ENCODE data around the gene TRIO. TPM values are rescaled to one million over a fixed set of nuclear protein-coding genes. Genes with fewer than 3 reads are reported as not detected.

The TRIO gene
- total and polyA plus RNA-seq, 2 of the 8 experiments (the other 6 are each of a cell fraction or from before 2014, with no cell fraction given) = 35.1 to 69.1 TPM

- no peak overlapping the region for H2BK5ac ChIP-seq (ENCODE audit: low read depth, low read length)
- peaks cover 10% of the 10 kb centered on the region; the same call in 1 of the 2 replicates for H3K79me1 ChIP-seq (ENCODE audit: low read depth, low read length)
- H3K18ac ChIP-seq (ENCODE audit: extremely low read depth, low read length) = no peak overlapping the region
- H4K8ac ChIP-seq (ENCODE audit: extremely low read depth, insufficient read depth, low read length) = no peak overlapping the region
- peaks cover 0 to 14% (median 10%) of the 10 kb centered on the region in 4 experiments; a peak in 3 of 7 replicates for H3K4me1 ChIP-seq (replicated peaks in 1 of 4; ENCODE audit: control insufficient read depth in 3 of 4, insufficient read depth in 4 of 4, low read length in 3 of 4)
- no peak overlapping the region for H3K56ac ChIP-seq (replicated peaks; ENCODE audit: insufficient read length, low read depth, low read length)
- TF ChIP-seq EZH2 (IDR thresholded peaks at IDR 0.05; ENCODE audit: low read depth, low read length, severe bottlenecking) (no peak), CBX5 (IDR thresholded peaks at IDR 0.05; ENCODE audit: low read depth, low read length) (no peak), NRF1 (IDR thresholded peaks at IDR 0.05; ENCODE audit: low read depth, low read length) (no peak), TEAD4 (IDR thresholded peaks at IDR 0.05; ENCODE audit: low read depth, low read length) (no peak), SAP30 (IDR thresholded peaks at IDR 0.05; ENCODE audit: insufficient read depth, insufficient replicate concordance, low read length) (no peak)
- H2BK15ac ChIP-seq (ENCODE audit: low read length) = no peak overlapping the region
- H3K27me3 ChIP-seq (replicated peaks in 1 of 4; ENCODE audit: control insufficient read depth in 3 of 4, extremely low read depth in 1 of 4, insufficient read depth in 3 of 4, low read length in 3 of 4) = no peaks in the 10 kb centered on the region
- no peak overlapping the region for H3K27ac ChIP-seq (ENCODE audit: low read depth, low read length)
- FAIRE-seq = no peak
- H4K5ac ChIP-seq (ENCODE audit: insufficient read length, low read depth, low read length) = no peak overlapping the region
- CTCF ChIA-PET (ENCODE audit: partially characterized antibody) = interaction anchor here (0.9 kb wide), 1 partner anchor 169 kb away, joined by 4 read pairs; no protein-coding TSS in a partner anchor
- H3K79me2 ChIP-seq (ENCODE audit: control insufficient read depth in 1 of 2, insufficient read depth in 2 of 2, low read length in 2 of 2) = peaks cover 11 to 97% of the 10 kb centered on the region in 2 experiments
- POLR2A ChIA-PET (ENCODE audit: partially characterized antibody) = no interaction called here
- H2AFZ ChIP-seq (ENCODE audit: low read length) = no peak overlapping the region
- peak overlapping the region in 1 of 2 experiments; percentile 30; a peak in 1 of 4 replicates for H3K4me2 ChIP-seq (ENCODE audit: insufficient read depth in 1 of 2, low read depth in 2 of 2, low read length in 2 of 2)
- no peak overlapping the region for H4K91ac ChIP-seq (replicated peaks; ENCODE audit: insufficient read length, low read length)
- H4K20me1 ChIP-seq (replicated peaks in 1 of 2; ENCODE audit: control insufficient read depth in 1 of 2, insufficient read depth in 2 of 2, low read length in 2 of 2) = peaks cover 2 to 4% of the 10 kb centered on the region in 2 experiments
- WGBS, 2 experiments (ENCODE audit: extremely low coverage in 1 of 2, insufficient coverage in 1 of 2, insufficient read length in 1 of 2, insufficient replicate concordance in 2 of 2, low coverage in 1 of 2, low lambda C conversion rate in 2 of 2, missing lambda C conversion rate in 1 of 2) = 72% methylated on average over 2 of the region's 2 CpGs; no CpG with 5 or more reads in 1 of the 2 experiments
- H2BK12ac ChIP-seq (ENCODE audit: low read depth, low read length) = no peak overlapping the region
- no peaks in the 10 kb centered on the region for H3K9me3 ChIP-seq (ENCODE audit: insufficient read depth in 2 of 2, low read depth in 1 of 2, low read length in 1 of 2)
- no peak overlapping the region for H2BK120ac ChIP-seq (replicated peaks; ENCODE audit: low read depth, low read length)
- no peaks in the 10 kb centered on the region; the same call in 1 of the 2 replicates for H3K23me2 ChIP-seq (ENCODE audit: low read depth, low read length)
- H3K9ac ChIP-seq (replicated peaks in 1 of 4; ENCODE audit: extremely low read depth in 1 of 4, low read depth in 3 of 4, low read length in 3 of 4) = no peak overlapping the region
- no peak for DNase-seq (ENCODE audit: low read depth in 1 of 2, low spot score in 2 of 2)
- no peak overlapping the region for H2BK20ac ChIP-seq (ENCODE audit: low read length)
- H3K36me3 ChIP-seq (ENCODE audit: control insufficient read depth in 2 of 4, insufficient read depth in 4 of 4, low read length in 3 of 4) = no peaks in the 10 kb centered on the region
- H3K14ac ChIP-seq (ENCODE audit: insufficient read length) = no peak overlapping the region
- no peak overlapping the region for H3K23ac ChIP-seq (ENCODE audit: insufficient read length)
- H3K4ac ChIP-seq (replicated peaks; ENCODE audit: insufficient read length, low read depth, low read length) = no peak overlapping the region
- no peak overlapping the region for H3K4me3 ChIP-seq (ENCODE audit: extremely low read depth in 1 of 4, insufficient read depth in 2 of 4, low read depth in 3 of 4, low read length in 4 of 4)
- no peak overlapping the region for H2AK5ac ChIP-seq (ENCODE audit: low read depth, low read length)
Observed at GRCh38 chr5:14231156-14231555, 88.0 kb downstream of the TRIO start.
